ENCODE measurements around the gene C6orf141.

C6orf141 gene

GRCh38 chr6:49564552-49564951 lies 14.1 kb downstream of the C6orf141 start:
- ChIA-PET POLR2A (no interaction called here), CTCF (interaction anchor here (1.1 to 1.3 kb wide), 2 partner anchors 15 to 32 kb away, joined by 3 read pairs; no protein-coding TSS in a partner anchor)
- TF ChIP-seq CTCF (IDR thresholded peaks at IDR 0.05; ENCODE audit: control extremely low read depth, extremely low read depth, low read depth, missing control alignments): no peak
- no peak for DNase-seq (ENCODE audit: extremely low spot score)

- ChIA-PET CTCF (interaction anchor here (0.9 to 1.3 kb wide), 3 partner anchors 11 to 33 kb away, joined by 3 read pairs; no protein-coding TSS in a partner anchor), POLR2A (no interaction called here)
- TF ChIP-seq CTCF (IDR thresholded peaks at IDR 0.05; ENCODE audit: control extremely low read depth, extremely low read depth, low read depth, missing control alignments): no peak
- DNase-seq (ENCODE audit: extremely low spot score): no peak
Observed at GRCh38 chr6:49565261-49565660, 14.8 kb downstream of the C6orf141 start.

- DNase-seq (ENCODE audit: extremely low spot score): no peak
- CTCF ChIA-PET: interaction anchor here (0.9 to 1.5 kb wide), 6 partner anchors 8 to 57 kb away, joined by 3 to 6 read pairs (median 3); no protein-coding TSS in a partner anchor
- no peak for TF ChIP-seq CTCF (IDR thresholded peaks at IDR 0.05; ENCODE audit: control extremely low read depth, extremely low read depth, low read depth, missing control alignments)
- POLR2A ChIA-PET: no interaction called here
Observed at GRCh38 chr6:49565855-49566254, 15.4 kb downstream of the C6orf141 start.

GRCh38 chr6:49570474-49571079 lies 20.1 kb downstream of the C6orf141 start:
- TF ChIP-seq CTCF (IDR thresholded peaks at IDR 0.05; ENCODE audit: control extremely low read depth, extremely low read depth, low read depth, missing control alignments): no peak
- ChIA-PET POLR2A (no interaction called here), CTCF (no interaction called here)
- DNase-seq (ENCODE audit: extremely low spot score): no peak

GRCh38 chr6:49576618-49577017 lies 26.1 kb downstream of the C6orf141 start:
- TF ChIP-seq CTCF (IDR thresholded peaks at IDR 0.05; ENCODE audit: control extremely low read depth, extremely low read depth, low read depth, missing control alignments): no peak
- CTCF ChIA-PET: interaction anchor here (1.0 kb wide), 1 partner anchor 33 kb away, joined by 3 read pairs; no protein-coding TSS in a partner anchor
- POLR2A ChIA-PET: no interaction called here
- DNase-seq (ENCODE audit: extremely low spot score): no peak

GRCh38 chr6:49579649-49580048 lies 29.2 kb downstream of the C6orf141 start:
- ChIA-PET CTCF (no interaction called here), POLR2A (no interaction called here)
- no peak for TF ChIP-seq CTCF (IDR thresholded peaks at IDR 0.05; ENCODE audit: control extremely low read depth, extremely low read depth, low read depth, missing control alignments)
- DNase-seq (ENCODE audit: extremely low spot score): no peak

Measured in GM10248 (cell line).